ENCODE data around the gene REM2.

DNA sequence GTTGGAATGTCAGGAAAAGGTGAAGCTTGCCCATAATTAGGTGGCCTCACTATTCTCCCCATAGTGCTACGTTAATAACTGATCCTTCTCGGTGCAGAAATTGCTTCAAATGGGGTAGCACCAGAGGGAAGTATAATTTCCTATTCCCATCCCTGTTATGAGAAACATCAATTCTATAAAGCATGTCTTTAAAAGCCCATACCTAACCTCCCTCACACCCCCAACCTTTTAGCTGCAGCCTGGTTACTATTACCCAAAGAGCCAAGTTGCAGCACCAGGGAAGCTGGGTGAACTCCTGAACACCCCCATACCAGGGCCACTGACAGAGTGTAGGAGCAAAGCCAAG, 20.7 kb downstream of the REM2 start:
- TF ChIP-seq EP300 (IDR thresholded peaks at IDR 0.05) (no peak), POLR2A (IDR thresholded peaks at IDR 0.05) (no peak)
- TF ChIP-seq, protein P1, sequence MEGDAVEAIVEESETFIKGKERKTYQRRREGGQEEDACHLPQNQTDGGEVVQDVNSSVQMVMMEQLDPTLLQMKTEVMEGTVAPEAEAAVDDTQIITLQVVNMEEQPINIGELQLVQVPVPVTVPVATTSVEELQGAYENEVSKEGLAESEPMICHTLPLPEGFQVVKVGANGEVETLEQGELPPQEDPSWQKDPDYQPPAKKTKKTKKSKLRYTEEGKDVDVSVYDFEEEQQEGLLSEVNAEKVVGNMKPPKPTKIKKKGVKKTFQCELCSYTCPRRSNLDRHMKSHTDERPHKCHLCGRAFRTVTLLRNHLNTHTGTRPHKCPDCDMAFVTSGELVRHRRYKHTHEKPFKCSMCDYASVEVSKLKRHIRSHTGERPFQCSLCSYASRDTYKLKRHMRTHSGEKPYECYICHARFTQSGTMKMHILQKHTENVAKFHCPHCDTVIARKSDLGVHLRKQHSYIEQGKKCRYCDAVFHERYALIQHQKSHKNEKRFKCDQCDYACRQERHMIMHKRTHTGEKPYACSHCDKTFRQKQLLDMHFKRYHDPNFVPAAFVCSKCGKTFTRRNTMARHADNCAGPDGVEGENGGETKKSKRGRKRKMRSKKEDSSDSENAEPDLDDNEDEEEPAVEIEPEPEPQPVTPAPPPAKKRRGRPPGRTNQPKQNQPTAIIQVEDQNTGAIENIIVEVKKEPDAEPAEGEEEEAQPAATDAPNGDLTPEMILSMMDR (IDR thresholded peaks at IDR 0.05) = no peak

Data from stomach (tissue), 4 donors.